Neuron (in vitro differentiated cells): ENCODE data around the gene CNTN4.

ENCODE experiments used
- H2AFZ ChIP-seq: one replicate; pipeline ENCODE4 v1.6.1; 2013; ENCODE audit warnings: low read depth, mild to moderate bottlenecking, inconsistent platforms, low read length, moderate library complexity
- H3K27me3 ChIP-seq: one replicate; pipeline ENCODE4 v1.6.1; 2013; ENCODE audit warnings: low read length; ENCODE audit not compliant: insufficient read depth
- H3K36me3 ChIP-seq: one replicate; pipeline ENCODE4 v1.6.1; 2013; ENCODE audit warnings: low read length; ENCODE audit not compliant: insufficient read depth
- H3K4me1 ChIP-seq: one replicate; pipeline ENCODE4 v1.6.1; 2013; ENCODE audit warnings: low read length; ENCODE audit not compliant: insufficient read depth
- H3K4me3 ChIP-seq: 2 replicates; pipeline ENCODE4 v1.5.1; 2013; ENCODE audit warnings: mild to moderate bottlenecking, low read length, moderate library complexity
- H3K9me3 ChIP-seq: one replicate; pipeline ENCODE4 v1.6.1; 2013; ENCODE audit warnings: low read length

The CNTN4 gene

DNA sequence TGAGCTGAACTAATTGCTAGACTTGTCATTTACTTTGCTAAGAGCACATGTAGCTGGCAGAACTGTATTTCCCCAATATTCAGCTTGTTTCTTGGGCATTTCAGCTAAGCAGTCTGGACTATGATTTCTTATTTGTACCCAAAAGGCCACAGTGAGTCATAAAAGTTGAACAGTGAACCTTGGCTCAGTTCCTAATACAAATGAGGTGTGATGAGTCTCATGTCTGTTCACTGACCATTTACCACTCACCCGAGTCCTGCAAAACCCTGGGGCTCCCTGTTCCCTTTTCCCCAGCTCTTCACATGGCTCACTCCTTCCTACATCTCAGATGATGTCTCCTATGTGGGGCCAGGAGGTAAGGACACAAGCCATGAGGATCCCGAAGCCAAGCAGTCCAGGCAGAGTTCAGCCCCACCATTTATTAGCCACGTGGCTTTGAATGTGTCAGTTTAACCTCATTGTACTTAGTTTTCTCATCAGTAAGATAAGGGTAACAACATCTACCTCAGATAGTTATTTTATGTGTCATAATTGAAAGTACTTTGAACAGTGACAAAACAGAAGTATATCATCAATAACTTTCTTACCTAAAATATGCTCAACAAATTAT lies 772.2 kb downstream of the CNTN4 start:
- Histone ChIP-seq H2AFZ (no peak overlapping the region), H3K4me1 (no peaks in the 10 kb centered on the region), H3K9me3 (no peaks in the 10 kb centered on the region), H3K36me3 (no peaks in the 10 kb centered on the region), H3K4me3 (no peak overlapping the region), H3K27me3 (no peaks in the 10 kb centered on the region)

DNA sequence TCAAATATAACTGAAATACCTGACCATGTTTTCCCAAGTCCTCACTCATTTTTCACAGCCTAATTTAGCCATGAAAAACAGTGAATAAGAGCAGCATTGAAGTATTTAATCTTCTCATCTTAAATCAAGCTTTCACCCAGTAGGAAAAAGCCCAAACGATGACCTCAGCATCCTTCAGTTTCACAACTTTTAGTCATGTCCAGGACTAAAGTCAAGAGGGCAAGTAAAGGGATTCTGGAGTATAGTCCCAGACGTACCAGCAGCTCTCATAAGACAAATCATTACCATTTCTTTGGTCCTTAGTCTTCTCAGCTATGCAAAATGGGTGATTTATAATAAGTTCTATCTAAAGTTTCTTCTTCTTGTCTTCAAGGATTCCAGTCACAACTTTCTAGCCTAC lies 774.2 kb downstream of the CNTN4 start:
- H3K9me3 ChIP-seq, result no peaks in the 10 kb centered on the region
- H3K27me3 ChIP-seq, result no peaks in the 10 kb centered on the region
- no peaks in the 10 kb centered on the region for H3K36me3 ChIP-seq
- no peak overlapping the region for H2AFZ ChIP-seq
- no peak overlapping the region for H3K4me3 ChIP-seq
- H3K4me1 ChIP-seq, result no peaks in the 10 kb centered on the region

DNA sequence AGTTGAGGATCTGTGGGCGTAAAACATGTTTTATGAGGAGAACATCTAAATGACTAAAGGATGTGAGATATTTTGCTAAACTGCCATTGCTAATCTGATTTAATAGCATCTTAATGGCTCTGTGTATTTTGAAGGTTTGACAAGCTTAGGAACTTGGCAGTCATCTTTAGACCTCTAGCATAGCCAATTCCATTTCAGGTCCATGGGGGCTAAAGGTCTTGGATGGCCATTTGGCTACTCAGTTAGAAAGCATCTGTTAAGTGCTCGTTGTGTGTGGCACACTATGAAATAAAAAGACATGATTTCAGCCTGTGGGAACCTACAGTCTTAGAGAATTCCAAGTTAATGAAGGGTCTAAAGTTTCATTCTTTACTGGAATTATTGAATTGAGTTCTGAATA lies 775.3 kb downstream of the CNTN4 start:
- no peak overlapping the region for H3K4me3 ChIP-seq
- no peaks in the 10 kb centered on the region for H3K4me1 ChIP-seq
- no peaks in the 10 kb centered on the region for H3K36me3 ChIP-seq
- H3K9me3 ChIP-seq, result no peaks in the 10 kb centered on the region
- no peak overlapping the region for H2AFZ ChIP-seq
- no peaks in the 10 kb centered on the region for H3K27me3 ChIP-seq

DNA sequence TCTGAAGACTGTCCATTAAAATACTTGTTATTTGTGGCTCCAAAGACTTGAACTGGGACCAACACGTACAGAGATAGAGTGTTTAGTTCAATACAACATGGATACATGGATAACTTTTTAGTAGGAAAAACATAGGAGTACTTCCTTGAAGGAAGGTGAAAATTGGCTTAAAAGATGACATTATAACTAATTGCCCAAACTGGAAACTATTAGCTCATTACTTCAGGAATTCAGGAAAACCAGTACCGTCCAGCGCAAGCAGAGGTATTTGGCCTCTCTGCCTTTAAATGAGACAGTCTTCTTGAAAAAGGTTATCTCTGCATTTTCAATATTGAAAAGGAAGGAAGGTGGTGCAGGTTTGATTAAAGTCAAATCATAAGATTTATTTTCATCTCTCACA lies 777.0 kb downstream of the CNTN4 start:
- Histone ChIP-seq H3K9me3 (no peaks in the 10 kb centered on the region), H3K4me3 (no peak overlapping the region), H3K36me3 (no peaks in the 10 kb centered on the region), H3K4me1 (no peaks in the 10 kb centered on the region), H2AFZ (no peak overlapping the region), H3K27me3 (no peaks in the 10 kb centered on the region)

DNA sequence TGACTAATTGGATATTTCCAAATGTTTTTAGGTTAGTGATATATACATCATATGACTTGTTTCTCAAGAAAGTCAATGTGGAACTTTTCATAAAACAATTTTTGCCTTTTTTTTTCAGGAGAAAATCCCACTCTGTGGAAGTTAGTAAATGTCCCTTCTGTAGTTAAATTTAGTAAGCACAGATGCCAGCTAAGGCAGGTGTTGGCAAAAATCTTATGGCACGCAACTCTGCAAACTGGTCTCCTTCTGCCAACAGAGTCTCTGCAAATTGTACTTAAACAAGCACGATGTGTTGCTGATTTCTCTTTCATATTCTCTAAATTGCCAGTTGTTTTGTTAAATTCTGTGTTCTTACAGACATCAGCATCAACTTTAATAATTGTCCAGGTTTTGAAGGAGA lies 777.7 kb downstream of the CNTN4 start:
- Histone ChIP-seq H3K4me1 (no peaks in the 10 kb centered on the region), H3K9me3 (no peaks in the 10 kb centered on the region), H2AFZ (no peak overlapping the region), H3K27me3 (no peaks in the 10 kb centered on the region), H3K36me3 (no peaks in the 10 kb centered on the region), H3K4me3 (no peak overlapping the region)

DNA sequence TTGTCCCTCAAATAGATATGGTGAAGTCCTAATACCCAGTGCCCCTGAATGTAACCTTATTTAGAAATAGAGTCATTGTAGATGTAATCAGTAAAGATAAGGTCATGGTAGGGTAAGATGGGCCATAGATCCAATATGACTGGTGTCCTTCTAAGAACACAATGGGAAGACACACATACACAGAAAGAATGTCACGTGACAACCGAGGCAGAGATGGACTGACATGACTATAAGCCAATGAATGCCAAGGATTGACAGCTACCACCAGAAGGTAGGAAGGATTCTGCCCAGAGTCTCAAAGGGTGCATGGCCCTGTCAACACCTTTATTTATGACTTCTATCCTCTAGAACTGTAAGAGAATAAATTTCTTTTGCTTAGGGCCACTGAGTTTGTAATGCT lies 780.4 kb downstream of the CNTN4 start:
- Histone ChIP-seq H3K4me1 (peaks cover 6% of the 10 kb centered on the region), H2AFZ (no peak overlapping the region), H3K36me3 (no peaks in the 10 kb centered on the region), H3K9me3 (no peaks in the 10 kb centered on the region), H3K27me3 (no peaks in the 10 kb centered on the region), H3K4me3 (no peak overlapping the region)

DNA sequence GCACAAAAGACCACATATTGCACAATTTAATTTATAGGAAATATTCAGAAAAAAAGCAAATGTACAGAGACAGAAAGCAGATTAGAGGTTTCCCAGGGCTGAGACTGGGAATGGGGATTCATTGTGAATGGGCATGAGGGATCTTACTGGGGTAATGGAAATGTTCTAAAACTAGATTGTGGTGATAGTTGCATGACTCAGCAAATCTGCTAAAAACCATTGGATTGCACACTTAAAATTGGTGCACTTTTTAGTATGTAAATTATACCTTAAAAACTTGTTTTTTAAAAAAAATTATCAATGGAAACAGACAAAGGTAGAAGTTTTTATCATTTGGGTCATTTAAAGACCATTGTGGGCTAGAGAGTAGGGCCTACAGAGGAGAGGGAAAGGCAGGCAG lies 780.9 kb downstream of the CNTN4 start:
- Histone ChIP-seq H3K27me3 (no peaks in the 10 kb centered on the region), H3K4me1 (peaks cover 6% of the 10 kb centered on the region), H2AFZ (no peak overlapping the region), H3K9me3 (no peaks in the 10 kb centered on the region), H3K4me3 (no peak overlapping the region), H3K36me3 (no peaks in the 10 kb centered on the region)

DNA sequence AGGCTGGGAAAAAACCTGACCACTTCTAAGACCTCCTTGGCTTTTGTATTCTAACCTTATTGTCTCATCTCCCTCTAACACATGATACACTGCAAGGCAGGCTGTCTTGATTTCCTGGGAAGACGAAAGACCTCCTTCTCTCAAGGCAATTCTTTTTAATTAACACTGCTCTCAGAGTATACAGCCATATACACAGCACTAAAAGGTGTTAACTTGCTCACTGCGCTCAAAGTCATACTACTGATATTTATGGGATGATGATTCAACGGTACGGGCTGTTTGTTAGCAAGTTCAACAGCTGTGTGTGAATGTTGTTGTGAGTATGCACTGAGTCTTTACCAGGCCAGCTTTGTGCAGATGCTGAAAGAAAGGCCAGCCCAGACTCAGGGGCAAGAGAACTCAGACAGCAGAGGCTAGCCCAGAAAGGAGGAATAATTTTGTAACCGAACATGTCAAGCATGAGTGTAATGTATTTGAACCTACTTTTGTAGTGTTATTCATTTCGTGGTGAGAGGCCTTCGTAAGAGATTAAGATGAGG lies 781.6 kb downstream of the CNTN4 start:
- H3K4me1 ChIP-seq, result peaks cover 6% of the 10 kb centered on the region
- no peak overlapping the region for H2AFZ ChIP-seq
- no peaks in the 10 kb centered on the region for H3K36me3 ChIP-seq
- no peaks in the 10 kb centered on the region for H3K9me3 ChIP-seq
- no peak overlapping the region for H3K4me3 ChIP-seq
- H3K27me3 ChIP-seq, result no peaks in the 10 kb centered on the region

DNA sequence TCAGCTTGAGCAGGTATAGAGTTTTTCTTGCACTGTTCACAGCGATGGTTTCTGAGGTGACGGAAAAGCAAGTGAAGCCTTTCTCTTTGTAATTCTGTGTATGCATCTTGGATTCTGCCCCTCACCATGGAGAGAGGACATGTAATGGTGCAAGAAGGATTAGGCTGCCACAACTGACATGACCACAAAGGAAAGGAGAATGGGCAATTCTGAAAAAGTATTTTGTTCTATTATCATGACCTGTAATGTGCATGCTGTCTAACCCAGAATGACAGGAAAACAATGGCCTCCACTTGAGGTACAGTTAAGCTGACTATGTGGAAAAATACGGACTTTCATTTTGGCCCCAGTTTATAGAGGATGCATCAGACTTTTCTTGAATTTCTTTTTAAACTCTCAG lies 784.6 kb downstream of the CNTN4 start:
- Histone ChIP-seq H3K9me3 (no peaks in the 10 kb centered on the region), H3K27me3 (no peaks in the 10 kb centered on the region), H3K4me3 (no peak overlapping the region), H2AFZ (peak overlapping the region; percentile 5), H3K36me3 (no peaks in the 10 kb centered on the region), H3K4me1 (peaks cover 6% of the 10 kb centered on the region)

DNA sequence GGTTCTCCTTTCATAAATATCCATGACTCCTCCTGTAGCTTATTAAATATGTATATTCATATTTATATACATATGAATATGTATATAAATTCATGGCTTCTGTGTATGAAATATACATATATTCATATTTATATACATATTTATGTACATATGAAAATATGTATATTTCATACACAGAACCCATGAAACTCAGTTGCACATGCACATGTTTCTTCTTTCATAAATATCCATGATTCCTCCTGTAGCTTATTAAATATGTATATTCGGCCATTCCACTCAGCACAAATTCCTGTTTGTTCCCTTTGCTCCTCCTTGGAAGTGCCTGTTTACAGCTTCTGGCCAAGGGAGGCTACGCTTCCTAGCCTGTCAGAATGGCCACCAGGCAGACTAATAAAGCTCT lies 789.9 kb downstream of the CNTN4 start:
- H3K9me3 ChIP-seq, result no peaks in the 10 kb centered on the region
- no peaks in the 10 kb centered on the region for H3K4me1 ChIP-seq
- no peaks in the 10 kb centered on the region for H3K36me3 ChIP-seq
- H3K27me3 ChIP-seq, result no peaks in the 10 kb centered on the region
- H3K4me3 ChIP-seq, result no peak overlapping the region
- no peak overlapping the region for H2AFZ ChIP-seq

DNA sequence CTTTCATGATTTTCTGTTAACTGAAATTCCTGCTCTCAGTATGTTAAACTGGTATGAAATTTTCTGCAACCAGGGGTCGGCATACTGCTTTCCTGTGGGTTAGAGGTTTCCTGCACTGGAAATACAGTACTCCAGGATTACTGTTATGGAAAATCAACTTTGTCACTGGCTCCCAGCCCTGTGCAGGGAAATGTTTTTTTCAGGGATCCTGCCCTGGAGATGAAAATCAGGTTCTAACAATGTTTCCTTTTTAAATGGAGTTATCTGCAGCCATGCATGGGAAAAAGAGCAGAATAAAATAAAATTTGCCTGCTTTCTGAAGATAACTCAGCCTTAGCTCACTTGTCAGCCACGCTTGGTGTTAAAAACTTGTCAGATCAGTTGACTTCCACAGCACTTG lies 791.1 kb downstream of the CNTN4 start:
- Histone ChIP-seq H3K27me3 (no peaks in the 10 kb centered on the region), H3K9me3 (no peaks in the 10 kb centered on the region), H3K36me3 (no peaks in the 10 kb centered on the region), H2AFZ (no peak overlapping the region), H3K4me3 (no peak overlapping the region), H3K4me1 (no peaks in the 10 kb centered on the region)

DNA sequence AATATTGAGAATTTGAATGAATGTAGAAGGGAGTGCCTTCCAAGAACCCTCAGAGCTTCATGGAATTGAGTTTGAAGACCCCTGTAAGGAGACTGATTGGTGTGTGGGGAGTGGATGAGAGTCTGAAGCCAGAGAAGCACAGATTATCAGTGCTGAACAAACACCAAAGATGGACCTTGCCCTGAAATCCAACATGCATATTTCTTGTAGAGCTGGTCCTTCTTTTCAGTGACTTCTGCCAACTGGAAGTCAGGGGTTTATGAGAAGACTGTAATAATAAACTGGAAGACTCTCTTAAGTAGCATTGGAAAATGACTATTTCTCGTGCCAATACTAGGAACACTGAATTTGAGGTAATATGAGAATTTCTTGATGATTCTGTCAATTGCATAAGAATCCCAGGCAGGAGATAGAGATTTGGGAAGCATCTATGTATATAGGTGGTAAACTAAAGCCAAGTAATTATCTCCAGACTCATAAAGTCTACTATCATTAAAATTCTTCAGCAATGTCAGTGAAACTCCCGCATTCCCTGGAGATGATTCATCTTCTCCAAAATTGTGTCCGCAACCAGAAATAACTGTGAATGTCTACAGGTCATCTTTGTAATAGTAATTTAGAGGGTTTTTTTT lies 797.8 kb downstream of the CNTN4 start:
- Histone ChIP-seq H3K4me1 (peaks cover 14% of the 10 kb centered on the region), H3K9me3 (no peaks in the 10 kb centered on the region), H2AFZ (no peak overlapping the region), H3K36me3 (no peaks in the 10 kb centered on the region), H3K4me3 (no peak overlapping the region), H3K27me3 (no peaks in the 10 kb centered on the region)

DNA sequence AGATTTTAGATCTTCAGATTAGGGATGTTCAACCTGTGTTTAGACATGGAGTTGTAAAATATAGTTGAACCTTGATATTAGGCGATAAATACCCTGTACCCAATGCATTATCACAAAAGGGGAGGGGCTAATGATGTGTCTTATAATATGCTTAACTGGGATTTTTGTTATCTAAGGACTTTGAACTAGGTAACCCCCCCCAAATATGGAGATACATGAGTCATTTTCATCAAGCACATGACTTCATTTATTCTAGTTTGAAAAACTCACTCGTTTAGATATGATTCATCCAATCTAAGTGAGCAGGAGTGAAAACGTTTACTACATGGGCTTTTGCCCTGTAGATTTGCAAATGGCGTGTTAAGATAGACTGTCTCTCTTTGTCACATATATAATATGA lies 799.2 kb downstream of the CNTN4 start:
- H2AFZ ChIP-seq, result no peak overlapping the region
- H3K36me3 ChIP-seq, result no peaks in the 10 kb centered on the region
- H3K4me1 ChIP-seq, result peaks cover 14% of the 10 kb centered on the region

More for the DNA sequence above, 799.2 kb downstream of the CNTN4 start:
- no peaks in the 10 kb centered on the region for H3K9me3 ChIP-seq
- no peak overlapping the region for H3K4me3 ChIP-seq
- H3K27me3 ChIP-seq, result no peaks in the 10 kb centered on the region
